ENCODE data around the gene CSGALNACT2.

CSGALNACT2 gene

GRCh38 chr10:43160046-43160920 is 22.0 kb downstream of the CSGALNACT2 start:
- no peak overlapping the region for H3K4me3 ChIP-seq (ENCODE audit: low read length)
- peak; percentile 84 for DNase-seq (ENCODE audit: low read depth)
- TF ChIP-seq CTCF (conservative IDR thresholded peaks at IDR 0.05; ENCODE audit: low read length): no peak

DNA sequence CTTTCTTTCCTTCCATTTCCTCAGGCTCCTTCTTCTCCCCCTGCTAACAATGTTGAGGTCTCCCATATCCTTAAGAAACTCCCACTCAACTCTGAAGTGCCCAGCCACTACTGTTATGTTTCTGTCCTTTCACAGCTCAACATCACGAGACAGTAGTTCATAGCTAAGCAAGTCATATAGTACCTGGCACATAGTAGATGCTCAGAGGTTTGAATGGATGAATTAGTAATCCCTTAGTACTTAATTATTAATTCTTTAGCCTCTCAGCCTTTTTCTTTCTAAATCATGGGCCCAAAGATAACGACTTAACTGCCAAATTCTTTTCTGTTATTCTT is 22.6 kb downstream of the CSGALNACT2 start:
- no peak overlapping the region for H3K4me3 ChIP-seq (ENCODE audit: low read length)
- no peak for TF ChIP-seq CTCF (conservative IDR thresholded peaks at IDR 0.05; ENCODE audit: low read length)
- DNase-seq (ENCODE audit: low read depth): no peak

GRCh38 chr10:43162604-43163003 is 24.4 kb downstream of the CSGALNACT2 start:
- H3K4me3 ChIP-seq (ENCODE audit: low read length): no peak overlapping the region
- no peak for TF ChIP-seq CTCF (conservative IDR thresholded peaks at IDR 0.05; ENCODE audit: low read length)
- no peak for DNase-seq (ENCODE audit: low read depth)

DNA sequence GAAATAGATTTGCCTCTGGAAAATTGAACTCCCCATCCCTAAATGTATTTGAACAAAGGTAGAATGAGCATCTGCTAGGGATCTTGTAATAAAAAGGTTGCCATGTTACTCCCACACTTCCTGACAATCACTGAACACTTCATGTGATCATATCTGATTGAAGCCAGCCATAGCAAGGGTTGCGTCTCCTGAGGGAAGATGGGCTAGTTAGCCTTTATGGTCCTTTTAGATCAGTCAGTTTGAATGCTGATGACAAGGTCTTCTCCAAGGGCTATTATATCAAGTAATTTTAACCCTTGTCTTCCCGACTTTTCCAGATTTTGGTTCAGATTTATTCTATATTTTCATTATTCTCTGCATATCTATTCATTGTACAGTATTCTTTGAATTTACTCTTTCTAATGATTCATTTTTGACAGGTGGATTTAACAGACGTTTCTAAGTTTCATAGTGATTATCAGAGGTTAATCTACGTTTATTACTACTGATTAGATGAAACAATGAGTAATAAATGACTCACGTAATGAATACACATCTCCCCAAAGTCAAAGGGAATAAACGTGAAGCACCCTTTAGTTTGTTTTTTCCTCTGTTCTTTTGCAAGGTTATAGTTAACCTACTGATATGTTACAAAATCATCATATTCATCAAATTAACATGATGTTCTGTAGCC is 28.1 kb downstream of the CSGALNACT2 start:
- no peak for TF ChIP-seq CTCF (conservative IDR thresholded peaks at IDR 0.05; ENCODE audit: low read length)
- no peak overlapping the region for H3K4me3 ChIP-seq (ENCODE audit: low read length)
- no peak for DNase-seq (ENCODE audit: low read depth)

DNA sequence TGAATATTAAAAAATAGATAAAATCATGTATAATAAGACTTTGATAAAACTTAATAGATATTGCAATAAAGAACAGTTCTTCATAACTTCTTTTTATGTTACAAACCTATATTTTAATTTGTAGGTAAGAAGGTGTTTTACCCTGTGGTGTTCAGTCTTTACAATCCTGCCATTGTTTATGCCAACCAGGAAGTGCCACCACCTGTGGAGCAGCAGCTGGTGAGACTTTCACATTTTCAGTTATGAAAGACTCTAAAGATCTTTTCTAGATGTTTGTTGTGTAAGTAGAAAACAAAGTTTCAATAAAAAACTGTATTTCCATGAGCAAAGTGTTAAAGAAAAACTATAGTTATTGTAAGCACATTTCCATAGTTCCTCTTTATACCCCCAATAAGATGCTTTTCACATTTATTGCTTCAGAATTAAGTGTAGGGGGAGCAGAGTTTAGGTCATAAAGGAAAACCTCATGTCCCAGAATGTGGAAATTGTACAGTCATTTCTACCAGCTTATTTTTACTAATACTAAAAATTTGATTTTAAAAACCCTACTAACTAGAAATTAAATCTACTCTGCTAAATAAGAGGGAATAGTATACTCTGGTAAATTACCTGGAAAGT is 28.7 kb downstream of the CSGALNACT2 start:
- no peak for TF ChIP-seq CTCF (conservative IDR thresholded peaks at IDR 0.05; ENCODE audit: low read length)
- DNase-seq (ENCODE audit: low read depth): no peak
- no peak overlapping the region for H3K4me3 ChIP-seq (ENCODE audit: low read length)

DNA sequence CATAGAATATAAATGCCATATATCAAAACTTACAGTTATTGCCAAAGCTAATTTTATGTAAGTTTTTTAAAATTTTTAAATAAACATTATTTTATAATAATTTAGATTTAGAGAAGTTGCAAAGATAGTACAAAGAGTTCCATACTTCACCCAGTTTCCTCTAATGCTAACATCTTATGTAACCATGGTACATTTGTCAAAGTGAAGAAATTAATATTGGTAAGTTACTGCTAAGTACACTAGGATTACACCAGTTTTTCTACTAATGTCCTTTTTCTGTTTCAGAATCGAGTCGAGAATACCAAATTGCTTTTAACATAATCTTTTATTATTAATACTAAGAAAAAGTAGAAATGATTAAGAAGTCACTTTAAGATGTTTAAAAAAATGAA is 29.2 kb downstream of the CSGALNACT2 start:
- no peak overlapping the region for H3K4me3 ChIP-seq (ENCODE audit: low read length)
- no peak for TF ChIP-seq CTCF (conservative IDR thresholded peaks at IDR 0.05; ENCODE audit: low read length)
- no peak for DNase-seq (ENCODE audit: low read depth)

All from AG10803 (cell line).